PC-9 (cell line): ENCODE measurements around the gene MAPKAP1. TPM values are rescaled to one million over a fixed set of nuclear protein-coding genes. Genes with fewer than 3 reads are reported as not detected.

Source experiments
- BruUV-seq: library from RNA; stranded (reverse); fragments of 400-500 nt; replicated peaks from 2 replicates; lab custom pipeline; 2021; lab: Mats Ljungman, UMichigan
- CTCF ChIA-PET: fragments of 300-600 bp; sonication (Branson Sonifier 250); formaldehyde crosslinking; loops from one replicate; lab custom pipeline; 2022; ENCODE audit warnings: antibody characterized with exemption; lab: Charles Lee
- POLR2A ChIA-PET: fragments of 300-600 bp; sonication (Branson Sonifier 250); formaldehyde crosslinking; loops from one replicate; lab custom pipeline; 2022; ENCODE audit warnings: antibody characterized with exemption; ENCODE audit not compliant: unreplicated experiment; lab: Charles Lee
- DNase-seq, 2 experiments: peaks; one replicate each; pipeline versions ENCODE4 v3.0.0 to v3.0.0-alpha.2; 2015 to 2022; ENCODE audit warnings: mixed read lengths in 1 of 2
- H2AFZ ChIP-seq: fragments of 200-600 bp; sonication (generic); 2 replicates; pipeline ENCODE4 v1.8.1; 2017; ENCODE audit warnings: antibody characterized with exemption
- H3F3A ChIP-seq: fragments of 200-600 bp; sonication (generic); 2 replicates; pipeline ENCODE4 v1.8.1; 2017; ENCODE audit warnings: antibody characterized with exemption, mild to moderate bottlenecking, low read depth; ENCODE audit not compliant: insufficient read depth
- H3K27ac ChIP-seq: fragments of 200-600 bp; sonication (generic); 2 replicates; pipeline ENCODE4 v1.6.1; 2016; ENCODE audit warnings: mixed run types
- H3K27me3 ChIP-seq: fragments of 200-600 bp; sonication (generic); 2 replicates; pipeline ENCODE4 v1.6.1; 2016; ENCODE audit warnings: low read depth, mixed run types; ENCODE audit not compliant: insufficient read depth
- H3K36me3 ChIP-seq: fragments of 200-600 bp; sonication (generic); 2 replicates; pipeline ENCODE4 v1.6.1; 2016; ENCODE audit warnings: low read depth, mixed run types
- H3K4me1 ChIP-seq: fragments of 200-600 bp; sonication (generic); replicated peaks from 2 replicates; pipeline ENCODE4 v1.6.1; 2016; ENCODE audit warnings: mixed run types; ENCODE audit not compliant: insufficient read depth
- H3K4me2 ChIP-seq: fragments of 200-600 bp; sonication (generic); 2 replicates; pipeline ENCODE4 v1.6.1; 2017; ENCODE audit warnings: mixed run types
- H3K4me3 ChIP-seq: fragments of 200-600 bp; sonication (generic); 2 replicates; pipeline ENCODE4 v1.6.1; 2016; ENCODE audit warnings: mixed run types
- H3K79me2 ChIP-seq: fragments of 200-600 bp; sonication (generic); 2 replicates; pipeline ENCODE4 v1.6.1; 2017; ENCODE audit warnings: low read depth, mixed run types
- H3K9me2 ChIP-seq: fragments of 200-600 bp; sonication (generic); 2 replicates; pipeline ENCODE4 v1.8.1; 2017; ENCODE audit warnings: mild to moderate bottlenecking; ENCODE audit not compliant: insufficient read depth
- H3K9me3 ChIP-seq: fragments of 200-600 bp; sonication (generic); 2 replicates; pipeline ENCODE4 v1.8.1; 2016; ENCODE audit warnings: low read depth; ENCODE audit not compliant: insufficient read depth
- H4K20me1 ChIP-seq: fragments of 200-600 bp; sonication (generic); 2 replicates; pipeline ENCODE4 v1.8.1; 2017; ENCODE audit not compliant: insufficient read depth
- CTCF ChIP-seq: fragments of 200-600 bp; sonication (generic); conservative IDR thresholded peaks from 2 replicates; pipeline ENCODE4 v1.6.1; 2017; ENCODE audit warnings: mixed run types, antibody characterized with exemption, mild to moderate bottlenecking, moderate library complexity
- EZH2 ChIP-seq: fragments of 200-600 bp; sonication (generic); IDR thresholded peaks from 2 replicates; pipeline ENCODE4 v1.8.0; 2017; ENCODE audit warnings: antibody characterized with exemption, low read depth
- intact Hi-C: fragments of 100-400 bp; cut with micrococcal nuclease; formaldehyde crosslinking; loops from one replicate; pipeline ENCODE4 v1.10.0; 2022; ENCODE audit not compliant: unreplicated experiment
- total RNA-seq: library from RNA; stranded (reverse); gene quantifications from 2 replicates; pipeline ENCODE4 v1.2.3, GENCODE V29; 2021

Gene MAPKAP1
- total RNA-seq, 1 experiment from 2014 or later = 115 TPM

- Histone ChIP-seq H3K9me2 (no peaks in the 10 kb centered on the region), H4K20me1 (no peaks in the 10 kb centered on the region), H2AFZ (no peak overlapping the region), H3K79me2 (no peaks in the 10 kb centered on the region), H3K4me2 (peak overlapping the region; percentile 65), H3K4me1 (peaks cover 34% of the 10 kb centered on the region), H3F3A (peaks cover 33% of the 10 kb centered on the region), H3K36me3 (no peaks in the 10 kb centered on the region; the same call in 1 of the 2 replicates), H3K9me3 (no peaks in the 10 kb centered on the region), H3K27me3 (no peaks in the 10 kb centered on the region), H3K4me3 (peak overlapping the region; percentile 11; the same call in 1 of the 2 replicates), H3K27ac (peak overlapping the region; percentile 87)
- CTCF ChIA-PET = interaction anchor here (0.5 to 1.2 kb wide), 4 partner anchors 8 to 372 kb away, joined by 3 to 4 read pairs (median 4); no protein-coding TSS in a partner anchor
- intact Hi-C loops = loop anchor here (1.0 kb wide), 1 partner anchor 17 kb away; no protein-coding TSS in a partner anchor
- POLR2A ChIA-PET = interaction anchor here (0.6 to 1.0 kb wide), 3 partner anchors 13 to 58 kb away, joined by 3 to 9 read pairs (median 5); no protein-coding TSS in a partner anchor
- DNase-seq = peak in 1 of 2 experiments; percentile 84
- TF ChIP-seq CTCF (no peak), EZH2 (no peak)
- BruUV-seq = TSS peak; percentile 42
Observed at GRCh38 chr9:125521462-125522327, 185.3 kb downstream of the MAPKAP1 start.

- Histone ChIP-seq H3K36me3 (no peaks in the 10 kb centered on the region; the same call in 1 of the 2 replicates), H3K9me2 (no peaks in the 10 kb centered on the region), H2AFZ (no peak overlapping the region), H3K9me3 (no peaks in the 10 kb centered on the region), H3K4me3 (no peak overlapping the region), H3K79me2 (no peaks in the 10 kb centered on the region), H3F3A (peaks cover 33% of the 10 kb centered on the region), H4K20me1 (no peaks in the 10 kb centered on the region), H3K27me3 (no peaks in the 10 kb centered on the region), H3K4me1 (peaks cover 34% of the 10 kb centered on the region), H3K27ac (no peak overlapping the region), H3K4me2 (no peak overlapping the region)
- ChIA-PET POLR2A (no interaction called here), CTCF (interaction anchor here (0.6 kb wide), 1 partner anchor 35 kb away, joined by 3 read pairs; no protein-coding TSS in a partner anchor)
- DNase-seq = no peak
- intact Hi-C loops = no loop called here
- no TSS peak for BruUV-seq
- no peak for TF ChIP-seq EZH2
- no peak for TF ChIP-seq CTCF
Observed at GRCh38 chr9:125519734-125520133, 187.3 kb downstream of the MAPKAP1 start.

- POLR2A ChIA-PET = interaction anchor here (0.6 kb wide), 2 partner anchors 22 to 145 kb away, joined by 3 to 5 read pairs; no protein-coding TSS in a partner anchor
Observed at GRCh38 chr9:125517577-125517976, 189.4 kb downstream of the MAPKAP1 start.

More at GRCh38 chr9:125517577-125517976, 189.4 kb downstream of the MAPKAP1 start:
- Histone ChIP-seq H3K9me3 (no peaks in the 10 kb centered on the region), H4K20me1 (no peaks in the 10 kb centered on the region), H3K27me3 (no peaks in the 10 kb centered on the region), H3K27ac (no peak overlapping the region), H3K36me3 (no peaks in the 10 kb centered on the region), H3K79me2 (no peaks in the 10 kb centered on the region), H3K4me3 (no peak overlapping the region), H2AFZ (no peak overlapping the region), H3F3A (peaks cover 38% of the 10 kb centered on the region), H3K4me1 (peaks cover 42% of the 10 kb centered on the region), H3K9me2 (no peaks in the 10 kb centered on the region), H3K4me2 (no peak overlapping the region)
- DNase-seq = no peak
- no TSS peak for BruUV-seq
- TF ChIP-seq CTCF = no peak
- TF ChIP-seq EZH2 = no peak
- intact Hi-C loops = no loop called here
- CTCF ChIA-PET = no interaction called here
